HPDE6-E6E7 (cell line): ENCODE results near the gene ZNF683.
A peak's percentile ranks its signal among the peaks of the same experiment; 100 is the strongest.

Experiments used
- DNase-seq: peaks from one replicate; pipeline ENCODE4 v3.0.0; 2011; ENCODE audit warnings: missing footprints; ENCODE audit errors: extremely low spot score

The ZNF683 gene

DNA sequence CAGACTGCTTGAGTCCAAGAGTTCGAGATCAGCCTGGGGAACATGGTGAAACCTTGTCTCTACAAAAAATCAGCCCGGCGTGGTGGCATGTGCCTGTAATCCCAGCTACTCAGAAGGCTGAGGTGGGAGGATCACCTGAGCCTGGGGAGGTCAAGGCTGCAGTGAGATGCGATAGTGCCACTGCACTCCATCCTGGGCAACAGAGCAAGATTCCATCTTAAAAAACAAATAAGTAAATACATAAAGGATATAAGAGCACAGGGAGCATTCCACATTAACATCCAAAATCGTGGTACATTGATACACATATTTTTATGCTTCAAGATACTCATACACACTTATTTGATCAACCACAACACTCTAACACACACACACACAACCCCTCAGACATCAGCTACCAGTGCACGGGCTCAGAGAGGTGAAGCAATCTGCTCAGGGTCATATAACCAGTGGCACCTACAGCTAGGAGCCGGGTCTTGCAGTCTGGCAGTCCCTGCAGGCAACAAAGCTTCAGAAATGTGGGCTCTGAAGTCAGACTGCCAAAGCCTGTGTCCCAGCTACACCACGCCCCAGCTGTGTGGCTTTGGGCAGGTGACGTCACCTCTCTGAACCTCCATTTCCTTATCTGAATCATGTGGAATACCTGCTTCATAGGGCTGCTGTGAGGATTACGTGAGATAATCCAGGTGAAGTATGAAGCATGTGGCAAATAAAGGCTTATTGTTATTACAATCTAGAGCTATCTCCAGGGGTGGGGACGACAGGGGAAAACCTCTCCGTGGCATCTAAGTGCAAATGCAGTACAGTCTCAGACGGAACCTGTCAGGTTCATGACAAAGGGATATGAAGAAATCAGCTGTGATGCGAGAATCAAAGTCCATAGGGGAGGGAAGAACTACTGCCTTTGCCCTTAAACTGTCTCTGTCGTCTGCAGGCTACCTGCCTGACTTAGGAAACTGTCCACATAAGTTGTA, 13.9 kb downstream of the ZNF683 start:
- DNase-seq = peak; percentile 63

DNA sequence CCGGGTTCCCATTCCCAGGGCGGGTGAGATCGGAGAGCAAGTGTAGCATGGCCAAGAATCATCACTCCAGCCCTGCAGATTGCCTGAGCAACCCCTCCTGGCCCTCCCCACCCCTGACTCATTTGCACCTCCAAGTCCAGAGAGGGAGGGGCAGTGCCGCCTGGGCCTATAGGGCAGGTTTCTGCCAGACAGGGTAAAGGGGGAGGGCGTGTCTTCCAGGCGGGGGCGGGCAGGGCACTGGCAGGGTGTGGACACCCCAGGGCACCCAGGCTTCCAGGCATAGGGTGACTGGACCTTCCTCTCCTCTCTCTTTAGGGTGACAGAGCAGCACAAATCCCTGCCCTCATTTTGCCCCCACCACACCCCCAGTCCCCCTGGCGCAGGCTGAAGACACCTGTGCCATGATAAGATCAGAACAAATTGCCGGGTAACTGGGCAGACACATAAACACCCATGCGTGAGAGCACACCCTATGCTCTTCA, 15.4 kb downstream of the ZNF683 start:
- DNase-seq = peak; percentile 89

DNA sequence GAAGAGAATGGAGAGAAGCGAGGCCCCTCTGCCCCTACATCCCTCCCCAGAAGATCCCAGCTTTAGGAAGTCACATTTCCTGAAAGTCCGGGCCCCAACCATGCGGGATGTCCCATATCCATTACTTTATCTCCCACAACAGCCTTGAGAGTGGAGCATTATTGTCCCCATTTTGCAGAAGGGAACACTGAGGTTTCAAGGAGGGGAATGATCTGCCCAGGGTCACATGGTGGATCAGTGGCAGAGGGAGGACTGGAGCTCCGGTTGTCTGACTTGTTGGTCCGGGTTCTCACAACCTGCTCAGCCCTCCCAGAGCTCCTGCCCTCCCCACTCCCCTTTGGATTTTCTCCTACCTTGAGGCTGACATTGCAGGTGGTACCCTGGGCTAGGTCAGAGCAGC, 16.4 kb downstream of the ZNF683 start:
- no peak for DNase-seq

DNA sequence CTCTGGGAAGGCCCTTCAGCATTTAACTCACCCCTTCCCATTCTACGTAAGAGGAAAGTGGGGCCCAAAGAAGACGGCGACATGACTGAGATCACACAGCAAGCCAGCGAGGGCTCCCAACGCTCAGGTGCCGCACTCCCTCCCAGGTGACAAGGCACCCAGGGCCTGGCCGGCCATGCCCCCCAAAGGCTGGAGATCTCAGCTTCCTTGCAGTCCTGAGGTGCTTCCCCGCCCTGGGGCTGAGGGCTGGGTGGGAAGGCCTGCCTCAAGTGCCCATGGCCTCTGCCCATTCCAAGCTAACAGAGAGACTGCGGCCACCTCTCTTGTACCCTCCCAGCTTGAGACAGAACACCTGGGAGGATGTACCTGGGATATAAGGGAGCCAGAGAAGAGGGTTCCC, 17.6 kb downstream of the ZNF683 start:
- no peak for DNase-seq

DNA sequence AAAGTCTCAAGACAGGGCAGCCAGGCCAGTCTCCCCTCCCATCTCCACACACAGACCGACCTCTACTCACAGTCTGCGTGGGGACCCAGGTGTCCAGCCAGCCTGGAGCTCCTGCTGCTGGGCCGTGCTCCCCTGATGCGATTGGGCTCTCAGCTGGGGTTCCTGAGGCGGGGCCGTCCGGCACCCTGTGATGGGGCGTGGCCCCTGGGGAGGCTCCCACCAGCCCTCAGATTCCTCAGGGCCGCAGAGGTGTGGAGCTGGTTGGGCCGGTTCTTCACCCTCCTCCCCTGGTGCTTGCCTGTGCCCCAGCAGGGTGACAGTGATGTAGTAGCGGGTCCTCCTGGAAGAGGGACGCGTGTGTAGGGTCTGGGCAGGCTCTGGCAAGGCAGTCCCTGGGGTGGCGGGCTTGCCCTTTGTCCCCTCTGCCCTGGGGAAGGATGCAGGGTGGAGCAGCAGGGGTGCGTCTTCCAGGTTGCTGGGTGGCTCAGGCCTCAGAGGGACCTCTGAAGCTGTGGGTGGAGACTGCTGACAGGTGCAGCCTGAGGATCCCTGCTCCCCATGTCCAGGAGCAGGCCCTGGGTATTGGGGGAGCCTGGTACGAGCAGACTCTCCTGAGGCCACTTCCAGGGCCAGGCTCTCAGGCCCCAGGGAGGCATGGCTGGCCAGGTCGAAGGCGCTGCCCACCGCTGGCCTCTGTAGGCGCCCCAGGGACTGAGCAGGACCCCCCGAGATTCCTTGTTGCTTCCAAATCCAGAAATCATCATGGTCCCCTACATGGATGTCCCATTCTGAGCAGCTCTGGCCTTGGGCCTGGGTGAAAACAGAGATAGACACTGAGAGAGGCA, 18.4 kb downstream of the ZNF683 start, which contains the start of gene CRYBG2:
TSS of gene CRYBG2 (minus strand) at position 155 of the 845 bp plus-strand sequence. CDS start 7,473 bp downstream, outside the sequence.
- peak; percentile 83 for DNase-seq

DNA sequence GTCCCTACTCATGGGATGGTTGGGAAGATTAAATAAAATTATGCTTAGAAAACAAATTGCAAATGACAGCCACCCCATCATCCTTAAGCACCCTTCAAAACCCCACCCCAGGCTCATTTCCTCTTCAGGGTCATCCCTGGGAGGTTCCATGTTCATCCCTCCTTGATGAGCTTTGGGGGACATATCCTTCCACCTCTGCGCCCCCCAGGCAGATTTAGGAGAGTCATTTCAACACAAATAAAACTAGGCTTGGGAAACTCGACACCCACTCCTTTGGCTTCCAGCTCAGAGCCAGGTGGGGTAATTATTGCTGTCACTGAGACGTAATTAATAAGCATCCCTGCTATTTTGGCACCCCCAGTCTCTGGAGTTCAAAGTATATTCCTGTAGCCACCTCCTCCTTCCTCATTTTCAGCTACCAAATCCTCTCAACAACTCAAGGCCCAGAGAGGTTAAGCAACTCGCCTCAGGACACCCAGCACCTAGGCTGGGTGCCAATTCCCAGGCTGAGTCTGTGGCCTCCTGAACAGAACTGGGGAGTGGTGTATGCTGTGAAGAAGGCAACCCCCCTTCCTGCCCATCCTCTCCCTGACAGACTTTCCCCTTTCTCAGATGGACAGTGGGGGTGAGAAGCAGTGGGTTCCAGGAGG, 19.2 kb downstream of the ZNF683 start:
- no peak for DNase-seq

DNA sequence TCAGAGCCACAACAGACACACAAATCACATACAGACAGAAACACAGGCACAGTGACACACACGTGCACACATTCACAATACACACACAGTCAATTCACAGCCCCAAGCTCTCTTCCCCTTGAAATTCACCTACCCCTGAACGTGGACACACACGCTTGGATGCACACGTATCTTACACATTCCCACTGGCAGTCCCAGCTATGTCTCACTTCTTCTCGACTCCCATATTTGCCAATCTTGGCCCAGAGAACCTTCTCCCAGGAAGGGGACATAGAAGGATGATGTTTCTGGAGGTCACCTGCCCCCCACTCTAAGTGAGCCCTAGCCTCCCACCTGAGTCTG, 20.2 kb downstream of the ZNF683 start:
- DNase-seq = no peak

DNA sequence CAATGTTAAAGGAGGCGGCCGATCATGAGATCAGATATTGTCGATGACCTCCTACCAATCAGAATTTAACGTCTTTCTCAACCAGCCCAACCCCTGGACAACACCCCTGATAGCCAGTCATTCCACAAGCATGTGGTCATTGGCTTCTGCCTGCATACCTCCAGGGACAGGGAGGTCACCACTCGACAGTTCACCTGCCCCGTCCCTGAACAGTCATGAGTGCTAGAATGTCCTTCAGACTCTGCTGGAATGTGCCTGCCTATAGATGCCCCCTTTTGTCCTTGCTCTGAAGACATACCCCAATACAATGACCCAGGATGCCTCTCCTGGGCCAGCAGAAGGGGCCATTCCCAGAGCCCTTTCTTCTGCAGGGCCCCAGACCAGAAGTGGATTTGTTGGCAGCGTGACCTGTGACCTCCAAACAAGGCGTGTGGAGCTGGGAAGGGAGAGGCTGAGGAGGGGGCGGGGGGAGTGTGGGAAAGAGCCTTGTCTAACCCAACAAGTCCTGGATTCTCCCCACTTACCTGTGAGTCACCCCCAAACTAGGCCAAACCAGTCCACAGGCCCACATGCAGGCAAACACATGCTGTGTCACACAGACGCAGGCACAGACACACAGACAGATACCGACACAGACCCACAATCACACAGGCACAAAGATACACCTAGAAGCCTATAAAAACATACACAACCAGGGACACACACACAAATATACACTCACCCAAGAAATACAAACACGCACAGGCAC, 20.8 kb downstream of the ZNF683 start:
- peak; percentile 79 for DNase-seq

DNA sequence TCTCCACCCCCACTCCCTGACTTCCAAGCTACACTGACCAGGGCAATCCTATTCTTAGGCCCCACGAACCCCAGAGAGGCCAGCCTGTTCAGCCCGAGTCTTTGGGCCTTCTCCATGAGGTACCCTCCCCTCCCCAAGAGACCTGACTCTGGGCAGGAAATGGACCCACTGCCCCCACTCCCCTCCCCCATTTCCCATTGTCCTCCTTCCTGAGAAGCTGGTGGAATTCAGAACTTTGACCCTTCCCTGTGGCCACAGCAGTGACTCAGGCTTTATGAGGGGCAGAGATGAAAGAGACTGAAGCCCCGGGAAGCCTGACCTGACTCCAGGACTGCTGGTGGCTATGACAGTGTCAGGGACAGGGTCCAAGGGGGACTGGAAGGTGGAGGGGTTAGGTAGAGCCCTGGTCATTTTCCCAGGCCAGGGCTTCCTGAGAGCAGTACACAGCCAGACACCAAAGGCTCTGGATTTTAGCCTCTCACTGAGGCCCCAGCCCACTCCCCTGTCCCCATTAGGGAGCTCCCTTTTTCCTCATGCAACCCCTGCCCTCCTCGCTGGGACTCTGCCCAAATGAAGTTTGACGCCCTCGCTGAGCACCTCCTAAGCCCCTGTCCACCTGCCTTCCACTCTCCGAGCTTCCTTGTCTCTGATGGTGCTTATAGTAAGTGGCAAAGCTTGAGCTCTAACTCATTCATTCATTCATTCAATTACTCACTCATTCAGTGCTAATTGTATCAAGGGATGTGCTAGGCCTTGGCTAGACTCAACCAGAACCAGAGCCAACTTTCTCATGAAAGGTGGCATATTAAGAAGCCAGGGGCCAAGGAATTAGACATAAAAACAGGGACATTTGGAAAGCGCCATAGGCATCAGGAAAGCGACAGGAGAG, 21.6 kb downstream of the ZNF683 start:
- no peak for DNase-seq

DNA sequence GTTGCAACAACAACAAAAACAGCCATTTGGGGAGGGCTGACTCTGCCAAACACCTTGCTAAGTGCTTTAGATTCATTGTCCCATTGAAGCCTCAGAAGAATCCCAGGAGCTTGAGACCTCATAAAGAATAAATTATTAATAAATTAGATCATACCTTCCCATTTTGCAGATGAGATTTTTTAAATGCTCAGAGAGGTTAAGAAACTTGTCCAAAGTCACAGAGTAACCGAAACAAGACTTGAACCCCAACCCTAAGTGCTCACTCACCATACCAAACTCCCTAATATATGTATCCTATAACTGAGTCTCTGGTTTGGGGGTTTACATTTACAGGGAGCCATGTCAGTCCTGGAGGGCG, 22.2 kb downstream of the ZNF683 start:
- DNase-seq = no peak

DNA sequence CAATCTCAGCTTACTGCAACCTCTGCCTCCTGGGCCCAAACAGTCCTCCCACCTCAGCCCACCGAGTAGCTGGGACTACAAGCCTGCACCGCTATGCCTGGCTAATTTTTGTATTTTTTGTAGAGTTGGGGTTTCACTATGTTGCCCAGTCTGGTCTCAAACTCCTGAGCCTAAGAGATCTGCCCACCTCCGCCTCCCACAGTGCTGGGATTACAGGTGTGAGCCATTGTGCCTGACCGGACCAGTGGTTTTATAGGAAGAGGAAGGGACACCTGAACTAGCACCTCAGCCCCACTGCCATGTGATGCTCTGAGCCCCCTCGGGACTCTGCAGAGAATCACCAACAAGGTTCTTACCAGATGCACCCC, 22.7 kb downstream of the ZNF683 start:
- DNase-seq = no peak

DNA sequence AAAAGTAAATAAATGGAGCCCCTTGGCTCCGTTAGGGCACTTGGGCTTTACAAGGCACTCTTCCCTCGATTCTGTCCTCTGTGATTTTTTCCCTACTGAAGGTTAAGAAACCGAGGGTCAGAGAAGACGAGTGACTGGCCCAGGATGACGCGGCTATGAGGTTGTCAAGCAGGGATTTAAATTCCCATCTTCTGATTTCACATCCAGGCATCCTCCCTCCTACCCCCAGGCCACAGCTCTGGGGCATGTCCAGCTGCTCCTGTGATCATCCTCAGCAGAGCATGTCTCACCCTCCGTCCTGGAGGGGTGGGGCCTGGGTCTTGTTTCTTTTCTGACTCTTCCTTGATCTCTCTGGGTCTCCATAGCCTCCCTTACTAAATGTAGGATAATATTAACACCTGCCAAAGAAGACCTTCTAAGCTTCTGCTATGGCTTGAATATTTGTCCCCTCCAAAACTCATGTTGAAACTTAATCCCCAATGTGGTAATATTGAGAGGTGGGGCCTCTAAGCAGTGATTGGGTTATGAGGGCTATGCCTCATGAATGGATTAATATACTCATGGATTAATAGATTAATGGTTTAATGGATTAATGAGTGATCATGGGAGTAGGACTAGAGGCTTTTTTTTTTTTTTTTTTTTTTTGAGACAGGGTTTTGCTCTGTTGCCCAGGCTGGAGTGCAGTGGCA, 23.2 kb downstream of the ZNF683 start:
- DNase-seq = peak; percentile 44

DNA sequence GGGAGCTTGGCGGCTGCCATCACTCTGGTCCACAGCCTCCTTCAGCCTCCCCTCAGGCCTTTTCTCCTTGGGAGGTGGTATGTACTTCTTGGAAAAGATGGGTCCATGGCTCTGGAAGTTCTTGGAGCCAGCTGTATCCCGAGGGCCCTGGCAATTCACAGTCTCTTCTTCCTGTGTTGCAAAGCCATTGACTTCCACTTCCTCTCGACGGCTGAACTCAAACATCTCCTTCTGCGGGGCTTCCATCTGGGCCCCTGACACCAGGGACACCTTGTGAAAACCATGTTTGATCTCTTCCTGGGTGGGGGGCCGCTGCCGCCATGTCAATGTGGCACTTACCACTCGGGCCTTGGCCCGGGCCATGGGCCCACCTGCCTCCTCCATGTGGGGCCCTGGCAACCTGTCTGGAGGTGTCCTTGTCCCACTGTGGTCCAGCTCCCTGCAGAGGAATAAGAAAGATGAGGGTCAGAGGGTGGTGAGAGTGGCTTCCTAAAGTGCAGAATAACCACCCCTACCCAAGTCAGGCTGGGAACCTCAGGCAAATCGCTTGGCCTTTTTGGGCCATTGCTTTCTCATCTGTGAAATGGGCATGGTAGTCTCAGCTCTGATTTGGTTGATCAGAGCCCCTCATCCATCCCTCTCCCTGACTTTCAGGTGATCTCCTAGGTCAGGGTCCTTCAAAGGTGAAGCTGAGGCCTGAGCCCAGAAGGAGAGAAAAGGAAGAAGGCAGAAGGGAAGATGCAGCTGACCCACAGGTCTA, 26.1 kb downstream of the ZNF683 start:
- no peak for DNase-seq

DNA sequence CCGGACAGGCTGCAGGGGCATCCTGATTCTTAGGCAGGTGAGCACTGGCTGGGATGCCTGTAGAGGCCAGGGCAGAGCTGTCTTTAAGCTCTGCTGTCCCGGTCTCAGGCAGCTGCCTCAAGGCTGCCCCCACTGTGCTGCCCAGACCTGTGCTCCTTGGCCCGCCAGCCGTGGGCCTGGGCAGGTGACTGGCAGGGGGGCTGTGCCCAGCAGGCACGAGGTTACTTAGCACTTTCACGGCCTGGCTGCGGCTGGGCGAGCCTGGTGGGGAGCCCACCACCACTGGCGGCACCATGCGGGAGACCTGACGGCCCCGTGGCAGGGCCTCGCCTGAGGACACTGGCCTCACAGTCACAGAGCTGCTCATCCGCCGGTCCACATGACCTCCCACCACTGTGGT, 26.8 kb downstream of the ZNF683 start:
- no peak for DNase-seq

DNA sequence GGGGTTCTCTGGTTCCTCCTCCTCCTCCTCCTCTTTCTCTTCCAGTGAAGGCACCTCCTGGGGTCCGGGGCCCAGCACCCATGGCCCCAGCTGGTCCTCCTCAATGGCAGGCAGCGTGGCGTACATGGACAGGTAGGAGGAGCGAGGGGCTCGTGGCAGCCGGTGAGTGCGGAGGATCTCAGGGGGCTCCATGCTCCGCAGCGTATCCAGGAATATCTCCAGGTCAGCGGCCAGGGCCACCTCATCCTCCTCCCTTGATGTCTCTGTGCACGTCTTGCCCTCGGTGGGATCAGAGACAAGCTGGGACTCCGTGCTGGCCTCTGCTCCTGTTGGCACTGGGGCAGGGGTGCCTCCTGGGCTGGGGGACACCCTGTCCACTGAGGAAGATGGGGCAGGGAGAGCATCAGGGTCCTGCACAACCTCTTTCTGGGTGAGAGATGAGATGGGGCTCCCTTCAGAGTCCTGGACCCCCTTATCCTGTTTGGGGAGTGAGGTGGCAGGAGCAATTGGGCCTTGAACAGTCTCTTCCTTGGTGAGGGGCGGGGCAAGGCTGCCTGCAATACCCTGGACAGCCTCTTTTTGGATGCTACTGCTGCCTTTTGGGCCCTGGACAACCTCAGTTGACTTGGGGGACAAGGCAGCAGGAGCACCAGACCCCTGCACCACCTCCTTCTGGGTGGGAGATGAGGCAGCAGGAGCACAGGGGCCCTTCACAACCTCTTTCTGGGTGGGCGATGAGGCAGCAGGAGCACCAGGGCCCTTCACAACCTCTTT, 28.2 kb downstream of the ZNF683 start:
- DNase-seq = no peak

DNA sequence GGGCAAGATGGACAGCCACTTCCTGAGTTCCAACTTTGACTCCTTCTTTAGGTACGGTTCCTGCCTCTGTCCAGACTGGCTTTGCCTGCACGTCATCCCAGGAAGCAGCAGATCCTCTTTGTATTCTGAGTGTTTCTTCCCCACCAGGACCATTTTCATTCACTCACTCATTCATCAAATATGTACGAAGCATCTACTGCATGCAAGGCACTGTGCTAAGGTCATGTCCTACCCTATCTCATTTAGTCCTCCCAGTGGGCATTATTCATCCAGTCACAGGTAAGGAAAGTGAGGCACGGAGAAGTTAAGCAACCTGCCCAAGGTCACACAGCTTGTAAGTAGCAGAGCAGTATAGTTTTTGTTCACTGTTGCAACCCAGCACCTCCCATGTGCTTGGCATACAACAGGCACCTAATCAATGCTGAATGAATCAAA, 32.5 kb downstream of the ZNF683 start:
- DNase-seq = no peak

DNA sequence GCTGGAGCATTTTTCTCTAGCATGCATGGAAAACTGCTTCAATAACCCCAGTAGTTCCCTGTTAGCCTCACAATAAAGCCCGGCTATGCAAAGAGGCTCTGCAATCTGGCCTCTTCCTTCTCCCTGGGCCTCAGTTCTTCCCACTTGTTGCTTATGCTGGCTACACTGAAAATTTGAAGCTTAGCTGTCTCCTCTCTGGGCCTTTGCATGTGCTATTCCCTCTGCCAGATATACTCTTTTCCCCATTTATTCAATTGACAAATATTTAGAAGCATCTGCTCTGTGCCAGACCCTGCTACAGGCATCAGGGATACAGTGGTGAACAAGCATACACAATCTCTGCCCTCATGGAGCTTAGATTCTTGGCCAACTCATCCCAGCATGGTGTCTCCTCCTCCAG, 33.9 kb downstream of the ZNF683 start:
- DNase-seq = no peak

DNA sequence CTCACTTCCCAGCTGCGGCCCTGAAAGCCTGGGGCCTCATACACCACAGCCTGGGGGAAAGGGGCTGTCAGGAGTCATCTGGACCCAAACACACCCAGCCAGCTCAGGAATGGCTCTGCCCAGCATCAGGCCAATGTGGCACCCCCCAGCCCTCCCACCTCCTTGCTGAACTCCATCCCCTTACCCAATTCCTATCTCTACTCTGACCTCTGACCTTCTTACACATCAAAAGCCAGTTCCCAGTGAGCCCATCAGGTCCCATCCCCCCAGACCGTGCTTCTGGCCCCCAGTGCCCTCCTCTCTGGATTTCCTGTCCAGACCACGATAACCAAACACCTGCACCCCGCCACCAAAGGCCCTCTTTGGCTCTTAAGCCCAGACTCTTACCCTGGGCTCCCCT, 34.9 kb downstream of the ZNF683 start:
- DNase-seq = no peak
